Measurements from ENCODE around the gene TJP1.

GRCh38 chr15:29668120-29668602 lies 154.1 kb downstream of the TJP1 start:
- TF ChIP-seq CTCF (optimal IDR thresholded peaks at IDR 0.05 in 1 of 3, IDR thresholded peaks at IDR 0.05 in 1 of 3, conservative IDR thresholded peaks at IDR 0.05 in 1 of 3; ENCODE audit: extremely low read depth in 1 of 3, insufficient read depth in 2 of 3, low read length in 3 of 3) (peak; percentile 74 to 81 (median 77)), EZH2 (IDR thresholded peaks at IDR 0.05; ENCODE audit: low read length) (no peak)
